Sigmoid colon (tissue), 4 donors: ENCODE data around the gene SORT1.
"Not testable (repeated sequence)": the region's sequence is repeated elsewhere in the genome, so short reads cannot be mapped to it uniquely, and the experiment has no call there.

Experiments
- CTCF ChIP-seq, 4 experiments: fragments of 450-650 bp in 3 of 4; fragments of 200-600 bp in 1 of 4; IDR thresholded peaks; one replicate each; pipeline ENCODE4 v1.5.1; 2016 to 2019; ENCODE audit warnings: antibody characterized with exemption in 4 of 4, mild to moderate bottlenecking in 3 of 4, moderate library complexity in 2 of 4
- EP300 ChIP-seq, 4 donors: sonication (generic); formaldehyde crosslinking; IDR thresholded peaks; one replicate each; pipeline ENCODE4 v1.6.1; 2017; ENCODE audit warnings: antibody characterized with exemption in 4 of 4
- POLR2A ChIP-seq, 2 donors: fragments of 450-650 bp; IDR thresholded peaks; one replicate each; pipeline ENCODE4 v1.6.1; 2016; ENCODE audit warnings: antibody characterized with exemption in 2 of 2, mild to moderate bottlenecking in 2 of 2, moderate library complexity in 2 of 2
- POLR2AphosphoS5 ChIP-seq, 4 donors: sonication (generic); formaldehyde crosslinking; IDR thresholded peaks; one replicate each; pipeline ENCODE4 v1.6.1; 2017; ENCODE audit warnings: antibody characterized with exemption in 4 of 4

GRCh38 chr1:109395282-109395599 lies 2.5 kb downstream of the SORT1 start:
- TF ChIP-seq CTCF, POLR2AphosphoS5, POLR2A, EP300 (IDR thresholded peaks at IDR 0.05): not testable (repeated sequence)
